Measurements from ENCODE around the gene ATPAF2. TPM values are rescaled to one million over a fixed set of nuclear protein-coding genes. Genes with fewer than 3 reads are reported as not detected.

Gene ATPAF2
- total RNA-seq, 1 donor from 2014 or later, result 22.8 TPM

- intact Hi-C loops (cut with DNase I), result no loop called here
- DNase-seq (ENCODE audit: low spot score), result no peak
- ATAC-seq, result no peak
These were observed 2.8 kb upstream of the ATPAF2 start for GRCh38 chr17:18041776-18042175.

GRCh38 chr17:18040261-18040858, 1.4 kb upstream of the ATPAF2 start:
- intact Hi-C loops (cut with DNase I), result no loop called here
- ATAC-seq, result no peak

GRCh38 chr17:18039535-18040260, 730 bp upstream of the ATPAF2 start:
- ATAC-seq (no peak), DNase-seq (ENCODE audit: low spot score) (peak; percentile 71)
- intact Hi-C loops (cut with DNase I), result no loop called here

More at GRCh38 chr17:18040261-18040858, 1.4 kb upstream of the ATPAF2 start:
- DNase-seq (ENCODE audit: low spot score), result no peak

- intact Hi-C loops (cut with DNase I), result no loop called here
- no peak for ATAC-seq
- DNase-seq (ENCODE audit: low spot score), result no peak
These were observed 668 bp downstream of the ATPAF2 start for GRCh38 chr17:18038149-18038850.

DNA sequence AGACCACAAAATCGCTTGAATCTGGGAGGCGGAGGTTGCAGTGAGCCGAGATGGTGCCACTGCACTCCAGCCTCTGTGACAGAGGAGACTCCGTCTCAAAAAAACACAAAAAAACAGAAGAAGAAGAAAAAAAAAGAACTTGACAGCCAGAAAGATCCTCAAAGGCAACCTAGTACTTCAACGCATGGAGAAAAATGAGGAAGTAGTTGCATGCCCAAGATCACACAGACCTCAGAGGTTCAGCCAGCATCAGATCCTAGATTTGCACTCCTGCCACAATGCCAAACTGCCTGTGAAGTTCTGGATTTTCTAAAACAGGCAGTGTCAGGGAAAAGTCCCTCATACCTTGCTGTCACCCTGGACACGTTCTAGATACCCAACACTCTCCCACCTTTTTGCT, 1.5 kb downstream of the ATPAF2 start:
- no peak for ATAC-seq
- intact Hi-C loops (cut with DNase I), result no loop called here
- no peak for DNase-seq (ENCODE audit: low spot score)

GRCh38 chr17:18035704-18036103, 3.3 kb downstream of the ATPAF2 start:
- ATAC-seq, result no peak
- no peak for DNase-seq (ENCODE audit: low spot score)
- intact Hi-C loops (cut with DNase I), result no loop called here

GRCh38 chr17:18033442-18034099, 5.4 kb downstream of the ATPAF2 start:
- intact Hi-C loops (cut with DNase I), result loop anchor here (5.0 kb wide), 1 partner anchor 351 kb away; the partner anchor contains the start of gene RAI1
- ATAC-seq, result peak; percentile 91
- DNase-seq (ENCODE audit: low spot score), result no peak

DNA sequence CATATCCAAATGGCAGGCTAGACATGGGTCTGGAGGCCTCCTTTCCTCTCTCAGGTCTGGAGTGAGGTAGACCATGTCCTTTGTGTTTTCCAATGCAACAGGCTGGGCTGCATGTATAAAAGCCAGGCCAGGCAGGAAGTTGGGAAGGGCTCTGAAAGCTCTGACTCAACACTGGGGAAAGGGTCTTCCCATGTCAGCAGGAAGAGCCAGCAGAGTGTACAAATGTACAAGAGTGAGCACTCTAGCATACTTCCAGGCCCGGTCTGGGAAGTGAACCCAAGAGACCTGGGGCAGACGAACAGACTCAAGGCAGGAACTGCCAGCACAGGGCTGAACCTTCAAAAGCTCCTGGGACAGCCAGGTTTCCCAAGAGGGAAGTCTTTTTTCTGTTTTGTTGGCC, 7.0 kb downstream of the ATPAF2 start:
- no peak for ATAC-seq
- DNase-seq (ENCODE audit: low spot score), result no peak
- intact Hi-C loops (cut with DNase I), result loop anchor here (5.0 kb wide), 1 partner anchor 350 kb away; the partner anchor contains the start of gene RAI1

- intact Hi-C loops (cut with DNase I), result loop anchor here (10.0 kb wide), 1 partner anchor 144 kb away; no protein-coding TSS in a partner anchor
- no peak for ATAC-seq
- no peak for DNase-seq (ENCODE audit: low spot score)
These were observed 9.9 kb downstream of the ATPAF2 start for GRCh38 chr17:18028952-18029540.

GRCh38 chr17:18028114-18028951, 10.6 kb downstream of the ATPAF2 start:
- DNase-seq (ENCODE audit: low spot score), result no peak
- intact Hi-C loops (cut with DNase I), result loop anchor here (10.0 kb wide), 1 partner anchor 144 kb away; no protein-coding TSS in a partner anchor
- no peak for ATAC-seq

- intact Hi-C loops (cut with DNase I), result loop anchor here (10.0 kb wide), 1 partner anchor 142 kb away; no protein-coding TSS in a partner anchor
- DNase-seq (ENCODE audit: low spot score) (no peak), ATAC-seq (no peak)
These were observed 11.7 kb downstream of the ATPAF2 start for GRCh38 chr17:18027280-18027679.

DNA sequence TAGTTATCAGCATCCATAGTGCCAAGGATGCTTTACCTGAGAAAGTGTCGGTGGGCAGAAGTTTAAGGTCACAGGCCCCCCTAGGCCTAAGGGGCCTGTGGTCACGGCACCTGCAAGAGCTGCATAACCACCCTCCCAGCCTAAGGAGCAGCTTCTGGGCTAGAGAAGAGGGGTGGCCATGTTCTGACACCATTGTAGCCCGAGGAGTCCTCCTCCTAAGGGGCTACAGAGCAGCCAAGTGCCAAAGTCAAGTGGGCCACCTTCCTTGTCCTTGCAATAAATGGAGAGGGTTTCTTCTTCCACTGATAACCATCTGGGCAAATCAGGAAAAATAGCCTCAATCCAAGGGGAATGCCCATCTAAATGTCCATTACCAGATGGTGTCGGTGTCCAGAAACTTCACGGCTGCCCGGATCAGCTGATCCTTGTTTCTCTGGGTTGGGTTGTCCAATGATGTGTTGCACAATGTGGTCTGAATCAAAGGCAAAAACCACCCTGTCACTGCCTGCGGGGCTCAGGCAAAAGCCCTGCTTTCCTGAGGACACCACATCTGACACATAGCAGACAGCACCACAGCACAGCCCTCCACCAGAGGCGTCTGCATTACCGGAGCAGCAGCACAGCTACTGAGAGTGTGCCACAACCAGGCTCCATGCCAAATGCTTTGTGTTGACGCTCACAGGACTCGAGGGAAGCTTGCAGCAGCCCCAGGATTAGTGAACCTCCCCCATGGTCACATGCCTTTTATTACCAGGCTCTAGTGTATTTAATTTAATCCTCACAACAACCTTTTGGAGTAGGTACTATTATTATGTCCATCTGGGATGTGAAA, 12.8 kb downstream of the ATPAF2 start:
- DNase-seq (ENCODE audit: low spot score), result no peak
- intact Hi-C loops (cut with DNase I), result loop anchor here (10.0 kb wide), 1 partner anchor 141 kb away; no protein-coding TSS in a partner anchor
- peak; percentile 45 for ATAC-seq

DNA sequence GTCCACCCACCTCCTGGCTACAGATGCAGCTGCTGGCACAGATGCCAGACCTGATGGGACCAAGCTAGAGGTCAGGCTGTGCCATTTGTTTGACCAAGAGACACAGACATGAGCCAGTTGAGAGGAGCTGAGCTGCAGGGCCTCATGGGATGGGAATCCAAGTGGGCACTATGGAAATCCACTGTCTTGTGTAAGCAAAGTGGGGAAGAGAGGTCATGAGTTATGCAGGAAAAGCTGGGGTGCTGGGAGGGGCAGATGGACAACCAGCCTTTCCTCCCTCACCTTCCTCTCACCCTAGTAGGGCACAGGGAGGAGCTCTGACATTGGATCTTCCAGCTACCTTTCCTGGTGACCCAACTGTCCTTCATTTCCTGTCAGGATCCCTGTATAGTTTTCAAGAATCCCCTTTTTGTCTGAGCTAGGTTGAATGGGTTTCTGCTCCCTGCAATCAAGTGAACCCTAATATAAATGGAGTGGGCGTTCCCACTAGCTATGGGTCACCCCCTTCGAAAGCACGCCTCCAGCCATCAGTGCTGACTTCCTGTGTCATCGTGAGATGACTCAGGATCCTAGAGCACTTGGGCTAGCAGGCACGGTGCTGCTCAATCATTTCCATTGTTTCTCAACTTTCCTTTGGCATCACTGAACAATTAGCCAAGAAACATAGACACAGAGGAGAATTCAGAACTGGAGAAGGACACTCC, 13.6 kb downstream of the ATPAF2 start:
- intact Hi-C loops (cut with DNase I), result loop anchor here (10.0 kb wide), 1 partner anchor 141 kb away; no protein-coding TSS in a partner anchor
- ATAC-seq (no peak), DNase-seq (ENCODE audit: low spot score) (no peak)

DNA sequence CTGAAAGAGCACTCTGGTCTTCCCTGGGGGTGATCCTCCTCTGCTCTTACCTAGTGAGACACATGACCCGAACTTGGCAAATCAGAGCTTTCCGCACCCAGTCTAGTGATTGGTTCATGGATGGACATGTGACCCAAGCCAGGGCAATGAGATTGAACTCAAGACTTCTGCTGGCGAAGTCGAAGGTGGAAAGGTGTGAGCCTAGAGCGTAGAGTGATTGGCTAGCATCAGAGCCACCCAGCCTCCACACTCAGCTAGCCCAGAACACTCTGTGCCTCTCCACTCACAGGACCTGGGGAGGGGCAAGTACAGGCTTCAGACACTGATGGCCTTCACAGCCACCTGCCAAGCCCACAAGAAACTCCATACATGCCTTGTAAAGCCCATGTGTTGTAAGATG, 17.6 kb downstream of the ATPAF2 start:
- no peak for ATAC-seq
- DNase-seq (ENCODE audit: low spot score), result no peak
- intact Hi-C loops (cut with DNase I), result loop anchor here (10.0 kb wide), 1 partner anchor 137 kb away; no protein-coding TSS in a partner anchor

- intact Hi-C loops (cut with DNase I), result loop anchor here (10.0 kb wide), 1 partner anchor 136 kb away; no protein-coding TSS in a partner anchor
- DNase-seq (ENCODE audit: low spot score), result no peak
- no peak for ATAC-seq
These were observed 18.0 kb downstream of the ATPAF2 start for GRCh38 chr17:18020971-18021370.

DNA sequence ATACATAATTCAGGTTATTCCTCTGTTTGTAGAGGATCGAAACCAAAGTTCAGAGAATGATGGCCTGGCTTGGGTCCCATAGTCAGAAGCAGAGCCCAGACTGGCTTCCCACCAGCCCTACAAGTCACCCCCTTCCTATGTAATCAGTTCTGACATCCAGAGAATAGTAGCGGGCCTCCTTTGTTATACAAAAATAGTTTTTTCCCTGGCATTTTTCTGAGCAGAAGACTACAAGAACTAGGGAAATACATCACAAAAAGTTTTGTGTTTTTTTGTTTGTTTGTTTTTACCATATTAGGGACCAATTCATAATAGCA, 19.2 kb downstream of the ATPAF2 start:
- DNase-seq (ENCODE audit: low spot score) (no peak), ATAC-seq (no peak)
- intact Hi-C loops (cut with DNase I), result loop anchor here (10.0 kb wide), 1 partner anchor 135 kb away; no protein-coding TSS in a partner anchor

All from sciatic nerve (tissue), 2 donors.